OCI-LY1 (cell line): ENCODE data around the gene ZNF69.

Source experiments
- CTCF ChIP-seq: fragments of 200-600 bp; sonication (generic), shearing (Covaris generic); IDR thresholded peaks from 2 replicates; pipeline ENCODE4 v1.5.1; 2017; ENCODE audit warnings: mild to moderate bottlenecking, antibody characterized with exemption, low read length, moderate library complexity, mixed read lengths
- EZH2 ChIP-seq: fragments of 200-600 bp; sonication (generic), shearing (Covaris generic); IDR thresholded peaks from 2 replicates; pipeline ENCODE4 v1.8.0; 2017; ENCODE audit warnings: borderline replicate concordance, mixed run types, mild to moderate bottlenecking, antibody characterized with exemption, low read length, moderate library complexity, mixed read lengths

DNA sequence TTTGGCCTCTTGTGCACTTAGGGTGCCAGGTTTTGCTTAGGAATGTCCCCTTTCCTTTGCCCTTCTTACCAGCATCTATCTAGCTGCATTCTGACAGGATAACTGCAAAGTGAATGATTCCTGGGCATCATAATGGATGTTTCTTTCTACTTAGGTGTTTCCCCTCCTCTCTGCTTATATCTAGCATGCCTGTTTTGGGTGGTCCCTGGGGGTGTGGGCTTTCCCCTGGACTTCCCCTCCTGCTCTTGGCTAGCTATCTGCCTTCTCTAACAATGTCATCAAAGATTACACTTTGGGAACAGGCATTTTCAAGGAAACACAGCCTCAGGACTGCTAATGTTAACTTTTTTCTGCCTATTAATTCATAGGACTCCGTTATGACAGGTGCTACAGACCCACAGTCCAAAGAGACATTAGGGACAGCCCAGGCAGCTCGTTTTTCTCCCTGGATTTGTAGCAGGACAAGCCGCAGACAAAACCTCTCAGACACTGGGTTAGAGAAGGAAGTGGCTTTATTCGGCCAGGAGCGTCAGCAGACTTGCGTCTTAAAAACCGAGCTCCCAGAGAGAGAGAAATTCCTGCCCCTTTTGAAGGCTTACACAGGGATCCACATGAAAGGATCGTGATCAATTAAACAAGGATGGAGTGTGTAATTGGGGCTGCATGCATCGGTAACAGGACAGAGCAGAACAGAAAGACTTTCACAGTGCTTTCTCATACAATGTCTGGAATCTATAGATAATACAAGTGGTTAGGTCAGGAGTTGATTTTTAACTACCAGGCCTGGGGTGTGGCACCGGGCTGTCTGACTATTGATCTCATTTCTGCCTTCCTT is 54.6 kb downstream of the ZNF69 start:
- no peak for TF ChIP-seq CTCF
- TF ChIP-seq EZH2 = no peak
